ENCODE data around the gene P2RY8.
"Not testable (repeated sequence)": the region's sequence is repeated elsewhere in the genome, so short reads cannot be mapped to it uniquely, and the experiment has no call there.

The P2RY8 gene

GRCh38 chrX:1537031-1537715 lies at the start of gene P2RY8:
P2RY8 (minus strand) TSS chrX:1537185; CDS start chrX:1466558, 70,627 bp downstream.
- FAIRE-seq: no peak
- no peak for DNase-seq (ENCODE audit: low spot score)

- FAIRE-seq (no peak), DNase-seq (ENCODE audit: low spot score) (no peak)
Observed at GRCh38 chrX:1584237-1585011, 47.4 kb upstream of the P2RY8 start.

- DNase-seq (ENCODE audit: low spot score) (peak; percentile 84), FAIRE-seq (peak; percentile 49)
Observed at GRCh38 chrX:1582686-1583437, 45.9 kb upstream of the P2RY8 start.

- peak; percentile 44 for FAIRE-seq
- peak; percentile 54 for DNase-seq (ENCODE audit: low spot score)
Observed at GRCh38 chrX:1581132-1581531, 44.1 kb upstream of the P2RY8 start.

GRCh38 chrX:1578511-1579173 lies 41.7 kb upstream of the P2RY8 start:
- FAIRE-seq (no peak), DNase-seq (ENCODE audit: low spot score) (no peak)

GRCh38 chrX:1577845-1578244 lies 40.9 kb upstream of the P2RY8 start:
- FAIRE-seq: no peak
- DNase-seq (ENCODE audit: low spot score): no peak

- FAIRE-seq: no peak
- no peak for DNase-seq (ENCODE audit: low spot score)
Observed at GRCh38 chrX:1576201-1576992, 39.4 kb upstream of the P2RY8 start.

GRCh38 chrX:1574181-1574580 lies 37.2 kb upstream of the P2RY8 start:
- not testable (repeated sequence) for DNase-seq (ENCODE audit: low spot score); FAIRE-seq

- no peak for FAIRE-seq
Observed at GRCh38 chrX:1564750-1565683, 28.0 kb upstream of the P2RY8 start.

GRCh38 chrX:1564077-1564476 lies 27.1 kb upstream of the P2RY8 start:
- not testable (repeated sequence) for DNase-seq (ENCODE audit: low spot score); FAIRE-seq

More at GRCh38 chrX:1564750-1565683, 28.0 kb upstream of the P2RY8 start:
- DNase-seq (ENCODE audit: low spot score): no peak

GRCh38 chrX:1561164-1561563 lies 24.2 kb upstream of the P2RY8 start:
- FAIRE-seq (no peak), DNase-seq (ENCODE audit: low spot score) (no peak)

- no peak for FAIRE-seq
- DNase-seq (ENCODE audit: low spot score): no peak
Observed at GRCh38 chrX:1558761-1559468, 21.9 kb upstream of the P2RY8 start.

GRCh38 chrX:1557442-1557841 lies 20.5 kb upstream of the P2RY8 start:
- not testable (repeated sequence) for FAIRE-seq

GRCh38 chrX:1555370-1555769 lies 18.4 kb upstream of the P2RY8 start:
- no peak for DNase-seq (ENCODE audit: low spot score)
- no peak for FAIRE-seq

More at GRCh38 chrX:1557442-1557841, 20.5 kb upstream of the P2RY8 start:
- not testable (repeated sequence) for DNase-seq (ENCODE audit: low spot score)

GRCh38 chrX:1554469-1555210 lies 17.7 kb upstream of the P2RY8 start:
- DNase-seq (ENCODE audit: low spot score) (no peak), FAIRE-seq (no peak)

GRCh38 chrX:1551959-1552546 lies 15.1 kb upstream of the P2RY8 start:
- DNase-seq (ENCODE audit: low spot score): no peak
- FAIRE-seq: no peak

- FAIRE-seq (no peak), DNase-seq (ENCODE audit: low spot score) (no peak)
Observed at GRCh38 chrX:1546691-1547251, 9.8 kb upstream of the P2RY8 start.
